ENCODE data around the gene PGGT1B.

GRCh38 chr5:115284021-115284420 lies 21.3 kb upstream of the PGGT1B start:
- TF ChIP-seq YY1 (IDR thresholded peaks at IDR 0.05; ENCODE audit: low read depth), result no peak
- TF ChIP-seq TCF12 (IDR thresholded peaks at IDR 0.05; ENCODE audit: low read depth), result no peak
- no peak for TF ChIP-seq TEAD4 (IDR thresholded peaks at IDR 0.05)
- no peak for TF ChIP-seq NFIC (IDR thresholded peaks at IDR 0.05)
- no peak for TF ChIP-seq EP300 (IDR thresholded peaks at IDR 0.05; ENCODE audit: borderline replicate concordance)
- no peak for TF ChIP-seq MAX (IDR thresholded peaks at IDR 0.05)
- TF ChIP-seq EGR1 (IDR thresholded peaks at IDR 0.05), result no peak
- no peak for TF ChIP-seq REST (IDR thresholded peaks at IDR 0.05; ENCODE audit: low read depth)

All from Ishikawa (cell line).